Measurements from ENCODE around the gene TSPAN19.
"Not testable (repeated sequence)": the region's sequence is repeated elsewhere in the genome, so short reads cannot be mapped to it uniquely, and the experiment has no call there.

The TSPAN19 gene

GRCh38 chr12:85036234-85036707, at the start of gene TSPAN19, which contains the start of gene LRRIQ1:
TSS of gene TSPAN19 (minus strand) at chr12:85036277. CDS start at chr12:85029946, 6,331 bp downstream.
TSS of gene LRRIQ1 (plus strand) at chr12:85036351. CDS start at chr12:85038177, 1,826 bp downstream.
- peak; percentile 32 to 88 (median 61) for DNase-seq
- intact Hi-C loops (cut with DNase I), result no loop called here

DNA sequence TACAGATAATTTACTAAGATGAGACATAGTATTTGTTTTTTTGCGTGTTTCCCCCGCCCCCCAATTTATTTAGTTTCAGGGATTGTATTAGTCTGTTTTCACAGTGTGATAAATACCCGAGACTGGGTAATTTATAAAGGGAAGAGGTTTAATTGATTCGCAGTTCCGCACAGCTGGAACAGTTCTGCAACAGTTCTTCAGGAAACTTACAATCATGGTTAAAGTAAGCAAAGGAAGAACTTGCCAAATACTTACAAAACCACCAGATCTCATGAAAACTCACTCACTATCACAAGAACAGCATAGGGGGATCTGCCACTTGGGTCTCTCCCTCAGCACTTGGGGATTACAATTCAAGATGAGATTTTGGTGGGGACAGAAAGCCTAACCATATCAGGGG, 49.0 kb upstream of the TSPAN19 start:
- DNase-seq, result no peak
- intact Hi-C loops (cut with DNase I), result no loop called here

DNA sequence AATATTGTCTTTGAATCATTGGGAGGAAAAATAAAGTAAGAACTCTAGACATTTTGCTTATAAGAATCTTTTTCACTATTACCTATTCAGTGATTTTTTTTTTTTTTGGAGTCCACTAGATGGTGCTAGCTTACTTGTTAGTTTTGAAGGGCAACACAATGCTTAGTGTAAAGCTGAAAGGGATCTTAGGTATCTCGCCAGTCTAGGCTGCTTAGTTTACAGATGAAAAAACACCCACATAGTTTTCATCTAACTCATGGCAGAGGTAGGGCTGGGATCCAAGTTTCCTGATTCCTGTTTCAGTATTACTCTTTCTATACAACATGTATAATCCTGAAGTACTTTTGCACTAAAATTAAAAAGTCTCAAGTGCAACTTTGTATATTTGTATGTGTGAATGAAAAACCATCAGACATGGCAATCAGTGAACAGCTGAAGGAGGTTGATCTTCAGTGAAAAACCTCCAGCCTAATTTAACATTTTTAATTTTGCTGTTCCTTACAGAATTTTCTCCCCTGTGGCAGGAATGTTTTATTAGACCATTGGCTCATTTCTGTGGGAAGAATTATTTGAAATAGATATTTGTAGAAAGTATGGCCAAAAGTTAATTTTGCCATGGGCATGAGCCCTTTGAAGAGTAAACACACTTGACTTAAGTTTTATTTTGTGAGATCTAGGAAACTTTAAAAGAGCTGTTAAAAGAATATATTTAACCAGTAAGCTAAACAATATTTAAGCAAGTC, 40.8 kb upstream of the TSPAN19 start:
- no peak for DNase-seq
- intact Hi-C loops (cut with DNase I), result loop anchor here (5.0 kb wide), 1 partner anchor 370 kb away; no protein-coding TSS in a partner anchor

DNA sequence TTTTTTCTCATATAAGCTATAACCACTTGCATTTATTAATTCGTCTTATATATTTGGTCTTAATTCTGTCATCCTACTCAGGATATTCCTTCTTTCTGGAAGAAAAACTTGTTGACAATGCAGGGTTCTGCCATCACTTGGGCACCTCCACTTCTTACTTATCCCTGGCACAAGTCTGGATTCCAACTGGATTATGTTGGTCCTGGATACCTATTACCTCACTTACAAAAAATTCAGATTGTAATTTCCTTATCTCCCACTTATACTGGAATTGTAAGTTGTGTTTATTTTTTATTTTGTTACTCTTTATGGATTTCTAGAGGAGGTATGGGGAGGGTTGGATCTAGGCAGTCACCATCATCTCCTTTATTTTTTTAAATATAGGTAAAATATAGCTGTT, 36.7 kb upstream of the TSPAN19 start:
- no peak for DNase-seq
- intact Hi-C loops (cut with DNase I), result no loop called here

GRCh38 chr12:85065837-85066482, 29.9 kb upstream of the TSPAN19 start:
- intact Hi-C loops (cut with DNase I), result no loop called here
- DNase-seq, result no peak

GRCh38 chr12:85060916-85061315, 24.8 kb upstream of the TSPAN19 start:
- DNase-seq, result no peak
- intact Hi-C loops (cut with DNase I), result no loop called here

- intact Hi-C loops (cut with DNase I), result no loop called here
Observed at GRCh38 chr12:85059594-85059993, 23.5 kb upstream of the TSPAN19 start.

GRCh38 chr12:85058339-85058738, 22.3 kb upstream of the TSPAN19 start:
- intact Hi-C loops (cut with DNase I), result no loop called here
- DNase-seq, result no peak

More at GRCh38 chr12:85059594-85059993, 23.5 kb upstream of the TSPAN19 start:
- peak in 1 of 10 donors; percentile 18 for DNase-seq

- intact Hi-C loops (cut with DNase I), result no loop called here
- DNase-seq, result peak in 2 of 10 donors; percentile 6 to 21
Observed at GRCh38 chr12:85057370-85057963, 21.4 kb upstream of the TSPAN19 start.

DNA sequence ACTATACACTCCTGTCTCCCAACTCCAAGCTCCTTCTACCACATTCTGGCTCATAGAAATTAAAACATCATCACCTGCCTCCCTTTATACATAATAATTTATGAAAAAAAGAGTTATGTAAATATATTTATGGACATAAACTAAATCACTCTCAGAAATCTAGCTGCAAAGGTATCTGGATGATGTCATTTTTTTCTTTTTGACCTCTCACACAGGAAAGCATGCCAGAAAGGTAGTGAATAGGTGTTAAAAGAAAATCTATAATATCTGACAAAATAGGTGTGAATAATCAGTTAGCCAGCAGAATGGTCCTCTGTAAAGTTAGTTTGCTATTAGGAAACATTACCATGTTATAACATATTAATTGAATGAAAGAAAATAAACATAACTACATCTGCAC, 7.8 kb upstream of the TSPAN19 start:
- intact Hi-C loops (cut with DNase I), result no loop called here

DNA sequence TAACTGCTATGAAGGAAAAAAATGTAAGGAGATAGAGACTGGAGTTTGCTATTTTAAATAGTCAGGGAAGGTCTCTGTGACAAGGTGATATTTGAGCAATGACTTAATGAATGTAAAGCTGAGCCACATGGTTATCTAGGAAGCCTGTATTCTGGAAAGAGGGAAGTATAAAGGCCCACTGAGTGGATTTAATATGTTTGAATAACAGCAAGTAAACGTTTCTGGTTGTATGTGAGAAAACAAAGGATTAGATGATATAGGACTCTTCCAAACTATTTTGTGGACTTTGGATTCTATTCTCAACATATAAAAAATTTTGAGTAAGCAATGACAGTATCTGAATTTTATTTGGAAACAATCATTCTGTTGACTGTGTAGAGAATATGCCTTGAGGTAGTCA, 5.3 kb upstream of the TSPAN19 start:
- DNase-seq, result no peak
- intact Hi-C loops (cut with DNase I), result no loop called here

More for the DNA sequence above, 7.8 kb upstream of the TSPAN19 start:
- no peak for DNase-seq

- intact Hi-C loops (cut with DNase I), result no loop called here
- DNase-seq, result no peak
Observed at GRCh38 chr12:85036733-85037132, 656 bp upstream of the TSPAN19 start.

GRCh38 chr12:85029456-85029855, 6.6 kb downstream of the TSPAN19 start:
- DNase-seq, result no peak
- intact Hi-C loops (cut with DNase I), result loop anchor here (1.0 kb wide), 1 partner anchor 155 kb away; no protein-coding TSS in a partner anchor

- intact Hi-C loops (cut with DNase I), result no loop called here
- no peak for DNase-seq
Observed at GRCh38 chr12:85018098-85018497, 18.0 kb downstream of the TSPAN19 start.

DNA sequence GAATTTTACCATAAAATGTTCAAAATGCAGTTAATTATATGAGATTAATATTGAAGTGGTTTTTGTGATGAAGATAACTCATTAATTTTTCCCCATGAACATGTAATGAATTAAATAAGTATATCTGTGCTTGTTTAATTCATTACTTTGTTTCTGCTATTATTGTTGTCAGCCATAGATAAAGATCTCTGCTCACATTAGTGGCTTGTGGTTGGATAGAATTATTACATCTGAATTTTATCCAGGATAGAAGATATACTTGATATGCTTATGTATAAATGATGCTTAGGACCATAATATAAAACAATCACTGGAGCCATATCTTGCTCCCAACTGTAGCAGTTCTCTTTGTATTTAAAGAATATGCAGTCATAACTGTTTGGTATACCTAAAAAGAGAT, 18.5 kb downstream of the TSPAN19 start:
- DNase-seq, result no peak
- intact Hi-C loops (cut with DNase I), result no loop called here

- DNase-seq, result no peak
- intact Hi-C loops (cut with DNase I), result no loop called here
Observed at GRCh38 chr12:85017133-85017532, 18.9 kb downstream of the TSPAN19 start.

- intact Hi-C loops (cut with DNase I), result no loop called here
- DNase-seq, result peak in 1 of 10 donors; percentile 26
Observed at GRCh38 chr12:85016413-85016812, 19.7 kb downstream of the TSPAN19 start.

DNA sequence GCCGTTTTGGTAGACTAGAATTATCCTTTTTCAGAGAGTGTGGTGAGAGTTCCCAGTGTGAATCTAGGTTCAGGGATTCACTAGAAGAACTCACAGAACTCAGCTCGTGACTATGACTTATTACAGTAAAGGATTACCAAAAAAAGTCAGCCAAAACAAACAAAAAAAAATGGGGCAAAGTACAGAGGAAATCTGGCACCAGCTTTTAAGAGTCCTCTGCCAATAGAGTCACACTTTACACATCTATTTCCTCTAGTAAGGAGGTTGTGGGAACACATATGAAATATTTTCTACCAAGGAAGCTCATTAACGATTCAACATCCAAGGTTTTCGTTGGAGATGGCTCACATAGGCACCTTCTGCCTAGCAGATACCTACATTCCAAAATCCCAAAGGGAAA, 28.2 kb downstream of the TSPAN19 start:
- DNase-seq, result no peak
- intact Hi-C loops (cut with DNase I), result no loop called here

- intact Hi-C loops (cut with DNase I), result no loop called here
- DNase-seq, result no peak
Observed at GRCh38 chr12:85006206-85006605, 29.9 kb downstream of the TSPAN19 start.

DNA sequence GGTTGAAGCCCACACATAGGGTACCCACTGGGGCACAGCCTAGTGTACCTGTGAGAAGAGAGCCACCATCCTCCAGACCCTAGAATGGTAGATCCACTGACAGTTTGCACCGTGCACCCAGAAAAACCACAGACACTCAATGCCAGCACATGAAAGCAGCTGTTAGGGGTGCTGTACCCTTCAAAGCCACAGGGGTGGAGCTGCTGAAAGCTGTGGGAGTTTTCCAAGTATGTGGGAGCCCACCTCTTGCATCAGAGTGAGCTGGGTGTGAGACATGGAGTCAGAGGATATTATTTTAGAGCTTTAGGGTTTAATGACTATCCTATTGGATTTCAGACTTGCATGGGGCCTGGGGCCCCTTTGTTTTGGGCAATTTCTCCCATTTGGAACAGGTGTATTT, 30.5 kb downstream of the TSPAN19 start:
- intact Hi-C loops (cut with DNase I), result no loop called here
- no peak for DNase-seq

GRCh38 chr12:85005047-85005446, 31.0 kb downstream of the TSPAN19 start:
- intact Hi-C loops (cut with DNase I), result not testable (repeated sequence)
- peak in 1 of 10 donors; percentile 38 for DNase-seq

Measured in posterior cingulate gyrus (tissue), 11 donors.